HG03460 (cell line): ENCODE data around the gene KIF4B.
"Not testable (repeated sequence)": the region's sequence is repeated elsewhere in the genome, so short reads cannot be mapped to it uniquely, and the experiment has no call there.

ENCODE experiments used
- ATAC-seq: cut with Tn5 transposase; IDR thresholded peaks from one replicate; pipeline ENCODE4 v1.9.1; 2021; ENCODE audit not compliant: unreplicated experiment

The KIF4B gene

GRCh38 chr5:155013526-155013925 is at the start of gene KIF4B:
Gene KIF4B (plus strand): TSS chr5:155013755. CDS start chr5:155013860, 105 bp downstream.
- no peak for ATAC-seq

GRCh38 chr5:154966081-154966841 is 47.3 kb upstream of the KIF4B start:
- ATAC-seq, result no peak

DNA sequence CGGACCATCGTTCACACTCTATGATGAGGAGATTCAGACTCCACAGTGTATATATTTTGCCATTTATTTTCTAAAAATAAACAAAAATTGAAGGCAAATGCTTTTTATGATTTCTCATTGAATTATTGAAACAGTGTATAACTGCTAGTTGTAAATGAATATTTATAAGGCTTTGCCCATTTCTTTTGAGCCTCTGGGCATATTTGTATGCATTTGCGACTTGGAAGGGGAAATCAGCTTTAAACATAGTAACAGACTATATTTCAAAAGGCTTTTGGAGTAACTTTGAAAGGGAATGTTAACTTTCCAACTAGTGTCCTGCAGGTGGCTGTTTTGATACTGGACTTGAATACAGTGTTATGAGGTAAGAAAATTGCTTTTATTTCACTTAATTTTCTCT is 46.7 kb upstream of the KIF4B start:
- ATAC-seq, result no peak

DNA sequence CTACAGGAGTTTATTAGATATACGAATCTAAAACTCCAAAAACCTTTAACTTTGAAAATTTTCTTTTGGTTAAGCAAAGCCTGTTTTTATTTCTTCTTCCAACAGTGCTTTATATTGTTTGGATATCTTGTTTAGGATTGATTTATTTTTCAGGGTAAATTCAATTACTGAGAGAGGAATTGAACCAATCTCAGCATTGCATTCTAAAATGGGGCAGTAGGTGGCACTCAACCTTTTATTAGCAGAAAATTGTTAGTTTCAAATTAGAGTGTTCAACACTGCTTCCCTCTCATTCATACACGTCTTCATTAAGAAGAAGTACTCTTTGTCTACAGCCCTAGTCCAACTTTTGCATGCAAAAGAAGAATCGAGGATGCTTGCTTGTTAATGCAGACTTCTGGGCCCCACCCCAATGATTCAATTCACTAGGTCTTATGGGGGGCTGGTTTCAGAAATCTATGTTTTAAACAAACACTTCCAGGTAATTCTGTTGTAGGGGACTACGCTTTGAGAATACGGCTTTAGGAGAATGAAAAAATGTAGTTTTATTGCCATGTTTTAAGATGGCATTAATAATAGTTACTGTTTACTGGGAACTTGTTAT is 46.0 kb upstream of the KIF4B start:
- no peak for ATAC-seq

GRCh38 chr5:154968953-154969352 is 44.6 kb upstream of the KIF4B start:
- no peak for ATAC-seq

GRCh38 chr5:154970759-154971158 is 42.8 kb upstream of the KIF4B start:
- no peak for ATAC-seq

- ATAC-seq, result no peak
These were observed 42.1 kb upstream of the KIF4B start for GRCh38 chr5:154971501-154971900.

- no peak for ATAC-seq
These were observed 41.0 kb upstream of the KIF4B start for GRCh38 chr5:154972476-154973080.

DNA sequence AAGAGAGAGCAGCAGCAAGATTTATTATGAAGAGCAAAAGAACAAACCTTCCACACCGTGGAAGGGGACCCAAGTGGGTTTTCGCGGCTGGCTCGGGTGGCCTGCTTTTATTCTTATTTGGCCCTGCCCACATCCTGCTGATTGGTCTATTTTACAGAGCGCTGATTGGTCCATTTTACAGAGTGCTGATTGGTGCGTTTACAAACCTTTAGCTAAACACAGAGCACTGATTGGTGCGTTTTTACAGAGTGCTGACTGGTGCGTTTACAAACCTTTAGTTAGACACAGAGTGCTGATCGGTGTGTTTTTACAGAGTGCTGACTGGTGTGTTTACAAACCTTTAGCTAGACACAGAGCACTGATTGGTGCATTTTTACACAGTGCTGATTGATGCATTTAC is 37.5 kb upstream of the KIF4B start:
- ATAC-seq, result not testable (repeated sequence)

DNA sequence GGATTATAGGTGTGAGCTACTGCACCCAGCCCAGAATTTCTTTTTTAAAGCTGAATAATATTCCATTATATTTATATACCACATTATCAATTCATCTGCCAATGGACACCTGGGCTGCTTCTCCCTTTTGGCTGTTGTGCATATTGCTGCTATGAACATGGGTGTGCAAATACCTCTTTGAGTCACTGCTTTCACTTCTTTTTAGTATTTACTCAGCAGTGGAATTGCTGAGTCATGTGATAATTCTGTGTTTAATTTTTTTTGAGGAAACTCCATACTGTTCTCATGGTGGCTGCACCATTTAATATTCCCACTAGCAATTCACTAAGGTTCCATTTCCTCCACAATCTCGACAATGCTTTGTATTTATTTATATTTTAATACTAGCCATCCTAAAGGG is 36.1 kb upstream of the KIF4B start:
- ATAC-seq, result no peak

DNA sequence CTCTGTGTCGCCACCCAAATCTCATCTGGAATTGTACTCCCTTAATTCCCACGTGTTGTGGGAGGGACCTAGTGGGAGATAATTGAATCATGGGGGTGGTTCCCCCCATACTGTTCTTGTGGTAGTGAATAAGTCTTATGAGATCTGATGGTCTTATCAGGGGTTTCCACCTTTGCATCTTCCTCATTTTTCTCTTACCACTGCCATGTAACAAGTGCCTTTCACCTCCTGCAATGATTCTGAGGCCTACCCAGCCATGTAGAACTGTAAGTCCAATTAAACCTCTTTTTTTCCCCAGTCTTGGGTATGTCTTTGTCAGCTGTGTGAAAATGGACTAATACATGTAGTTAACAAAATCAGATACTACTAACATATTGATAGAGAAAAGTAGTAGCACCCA is 35.3 kb upstream of the KIF4B start:
- not testable (repeated sequence) for ATAC-seq

GRCh38 chr5:154984946-154985516 is 28.5 kb upstream of the KIF4B start:
- ATAC-seq, result no peak

GRCh38 chr5:154986151-154986550 is 27.4 kb upstream of the KIF4B start:
- ATAC-seq, result no peak

- no peak for ATAC-seq
These were observed 23.9 kb upstream of the KIF4B start for GRCh38 chr5:154989626-154990025.

- no peak for ATAC-seq
These were observed 20.1 kb upstream of the KIF4B start for GRCh38 chr5:154993461-154993860.

GRCh38 chr5:154995679-154996078 is 17.9 kb upstream of the KIF4B start:
- no peak for ATAC-seq

- no peak for ATAC-seq
These were observed 15.8 kb upstream of the KIF4B start for GRCh38 chr5:154997746-154998145.

- ATAC-seq, result no peak
These were observed 13.7 kb upstream of the KIF4B start for GRCh38 chr5:154999865-155000264.

- no peak for ATAC-seq
These were observed 12.0 kb upstream of the KIF4B start for GRCh38 chr5:155001523-155001922.

DNA sequence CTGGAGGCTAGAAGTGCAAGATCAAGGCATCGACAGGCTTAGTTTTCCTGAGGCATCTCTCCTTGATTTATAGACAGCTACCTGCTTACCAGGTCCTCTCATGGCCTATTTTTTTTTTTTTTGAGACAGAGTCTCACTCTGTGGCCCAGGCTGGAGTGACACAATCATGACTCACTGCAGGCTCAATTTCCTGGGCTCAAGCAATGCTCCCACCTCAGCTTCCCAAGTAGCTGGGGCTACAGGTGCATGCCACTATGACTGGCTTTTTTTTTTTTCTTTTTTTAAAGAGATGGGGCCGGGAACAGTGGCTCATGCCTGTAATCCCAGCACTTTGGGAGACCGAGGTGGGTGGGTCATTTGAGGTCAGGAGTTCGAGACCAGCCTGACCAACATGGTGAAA is 10.8 kb upstream of the KIF4B start:
- ATAC-seq, result not testable (repeated sequence)

- no peak for ATAC-seq
These were observed 9.3 kb upstream of the KIF4B start for GRCh38 chr5:155004138-155004744.
